Mesendoderm (in vitro differentiated cells): Measurements from ENCODE around the gene INO80E.

Source experiments
- DNase-seq: peaks from one replicate; pipeline ENCODE4 v3.0.0; 2013
- H2AK5ac ChIP-seq: 2 replicates; pipeline ENCODE4 v1.6.1; 2013; ENCODE audit warnings: low read length, inconsistent platforms
- H2BK120ac ChIP-seq: 2 replicates; pipeline ENCODE4 v1.6.1; 2013; ENCODE audit warnings: low read depth, mild to moderate bottlenecking, low read length, moderate library complexity, mixed read lengths
- H2BK15ac ChIP-seq: replicated peaks from 2 replicates; pipeline ENCODE4 v1.6.1; 2013; ENCODE audit warnings: low read depth, mild to moderate bottlenecking, moderate library complexity
- H2BK5ac ChIP-seq: 2 replicates; pipeline ENCODE4 v1.6.1; 2013; ENCODE audit warnings: low read length, inconsistent platforms
- H3K18ac ChIP-seq: 2 replicates; pipeline ENCODE4 v1.6.1; 2013; ENCODE audit warnings: mild to moderate bottlenecking, low read length, mixed read lengths
- H3K23ac ChIP-seq: one replicate; pipeline ENCODE4 v1.6.1; 2013; ENCODE audit warnings: low read length
- H3K27ac ChIP-seq: 2 replicates; pipeline ENCODE4 v1.5.1; 2013; ENCODE audit warnings: low read depth, mild to moderate bottlenecking, inconsistent platforms, low read length, moderate library complexity
- H3K27me3 ChIP-seq: 2 replicates; pipeline ENCODE4 v1.6.1; 2013; ENCODE audit warnings: low read length, control low read depth, mild to moderate bottlenecking, inconsistent platforms; ENCODE audit not compliant: insufficient read depth, poor library complexity
- H3K36me3 ChIP-seq: 2 replicates; pipeline ENCODE4 v1.6.1; 2013; ENCODE audit warnings: low read length, inconsistent platforms; ENCODE audit not compliant: control insufficient read depth, insufficient read depth
- H3K4ac ChIP-seq: one replicate; pipeline ENCODE4 v1.6.1; 2013; ENCODE audit warnings: low read depth, mild to moderate bottlenecking, low read length, moderate library complexity
- H3K4me1 ChIP-seq: 2 replicates; pipeline ENCODE4 v1.6.1; 2013; ENCODE audit warnings: low read depth, low read length, inconsistent platforms; ENCODE audit not compliant: control insufficient read depth
- H3K4me2 ChIP-seq: 2 replicates; pipeline ENCODE4 v1.6.1; 2013; ENCODE audit warnings: low read length
- H3K4me3 ChIP-seq: 2 replicates; pipeline ENCODE4 v1.5.1; 2013; ENCODE audit warnings: mild to moderate bottlenecking, low read length
- H3K56ac ChIP-seq: one replicate; pipeline ENCODE4 v1.6.1; 2013; ENCODE audit warnings: low read length
- H3K79me1 ChIP-seq: 2 replicates; pipeline ENCODE4 v1.6.1; 2013; ENCODE audit warnings: low read length, inconsistent platforms
- H3K79me2 ChIP-seq: 2 replicates; pipeline ENCODE4 v1.6.1; 2013; ENCODE audit warnings: mild to moderate bottlenecking, low read length; ENCODE audit not compliant: control insufficient read depth, insufficient read depth
- H3K9ac ChIP-seq: 2 replicates; pipeline ENCODE4 v1.6.1; 2013; ENCODE audit warnings: low read length, inconsistent platforms
- H4K5ac ChIP-seq: one replicate; pipeline ENCODE4 v1.6.1; 2013; ENCODE audit warnings: low read length
- H4K8ac ChIP-seq: one replicate; pipeline ENCODE4 v1.6.1; 2013; ENCODE audit warnings: low read depth, mild to moderate bottlenecking, control low read depth, low read length, moderate library complexity
- WGBS: extraction: QIAGEN DNeasy Blood & Tissue Kit; methylation state at CpG from one replicate; pipeline ENCODE4 v1.1.7; 2013; ENCODE audit warnings: low lambda C conversion rate, missing lambda C conversion rate; ENCODE audit not compliant: insufficient coverage; ENCODE audit errors: extremely low coverage; 5-methylcytosine and 5-hydroxymethylcytosine counted together

Gene INO80E

DNA sequence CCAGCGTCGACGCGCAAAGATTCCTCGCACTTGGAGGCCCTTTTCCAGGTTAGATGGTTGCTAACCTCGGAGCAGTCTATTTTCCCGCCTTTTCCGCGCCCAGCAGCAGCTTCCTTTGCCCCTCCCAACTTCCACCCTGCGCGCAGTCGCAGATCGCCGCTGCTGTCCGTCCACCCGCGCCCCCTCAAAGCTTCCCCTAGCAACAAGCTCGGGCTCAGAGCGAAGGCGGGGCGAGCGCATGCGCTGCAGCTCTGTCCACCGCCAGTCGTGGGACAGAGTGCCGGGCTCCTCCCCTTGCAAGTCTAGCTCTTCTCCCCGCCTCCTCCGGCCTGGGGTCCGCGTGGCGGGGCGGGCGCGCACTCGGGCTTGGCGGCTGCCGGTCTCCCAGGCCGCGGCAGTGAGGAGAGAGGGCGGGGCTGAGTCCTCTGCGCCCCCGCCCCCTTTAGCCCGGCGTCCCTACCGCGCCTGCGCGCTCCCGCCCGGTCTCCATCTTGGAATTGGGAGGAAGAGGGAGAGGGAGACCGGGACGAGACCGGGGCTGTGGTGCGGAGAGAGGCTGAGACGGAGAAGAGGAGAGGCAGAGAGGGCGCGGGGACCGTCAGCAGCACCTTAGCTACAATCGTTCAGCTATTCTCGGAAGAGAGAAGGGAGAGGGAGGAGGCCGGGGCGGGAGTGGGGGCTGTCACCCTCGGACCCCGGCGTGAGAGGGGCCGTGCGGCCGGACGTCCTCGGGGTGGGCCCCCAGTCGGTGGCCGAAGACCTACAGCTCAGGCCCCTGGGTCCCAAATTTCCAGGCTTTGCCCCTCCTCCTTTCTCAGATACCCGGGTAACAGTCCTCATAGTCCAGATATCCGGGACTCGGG is 22.4 kb upstream of the INO80E start, which contains the start of gene TAOK2:
TAOK2 (plus strand) TSS at position 485 of the 863 bp plus-strand sequence. CDS start 3,905 bp downstream, outside the sequence.
- peak within 1 kb of the TSS; percentile 97 for H3K56ac ChIP-seq
- no peaks in the 10 kb centered on the region for H3K27me3 ChIP-seq
- no peak within 1 kb of the TSS for H4K8ac ChIP-seq
- H3K9ac ChIP-seq = peak within 1 kb of the TSS; percentile 90
- peak within 1 kb of the TSS; percentile 56 for H3K23ac ChIP-seq
- peaks cover 28% of the 10 kb centered on the region for H3K79me2 ChIP-seq
- H3K36me3 ChIP-seq = no peaks in the 10 kb centered on the region
- peak within 1 kb of the TSS; percentile 21 for H3K4me2 ChIP-seq
- H2BK120ac ChIP-seq = no peak within 1 kb of the TSS
- peak within 1 kb of the TSS; percentile 35 for H3K18ac ChIP-seq
- H3K79me1 ChIP-seq = peaks cover 26% of the 10 kb centered on the region
- peak within 1 kb of the TSS; percentile 62 for H3K4ac ChIP-seq
- peaks cover 12% of the 10 kb centered on the region for H3K4me1 ChIP-seq
- H3K4me3 ChIP-seq = peak within 1 kb of the TSS; percentile 88
- no peak within 1 kb of the TSS for H2AK5ac ChIP-seq
- H3K27ac ChIP-seq = peak within 1 kb of the TSS; percentile 78
- peak; percentile 100 for DNase-seq
- WGBS = no CpG with 5 or more reads among the region's 75 CpGs
- H2BK15ac ChIP-seq = no peak within 1 kb of the TSS
- H2BK5ac ChIP-seq = no peak within 1 kb of the TSS
- no peak within 1 kb of the TSS for H4K5ac ChIP-seq

DNA sequence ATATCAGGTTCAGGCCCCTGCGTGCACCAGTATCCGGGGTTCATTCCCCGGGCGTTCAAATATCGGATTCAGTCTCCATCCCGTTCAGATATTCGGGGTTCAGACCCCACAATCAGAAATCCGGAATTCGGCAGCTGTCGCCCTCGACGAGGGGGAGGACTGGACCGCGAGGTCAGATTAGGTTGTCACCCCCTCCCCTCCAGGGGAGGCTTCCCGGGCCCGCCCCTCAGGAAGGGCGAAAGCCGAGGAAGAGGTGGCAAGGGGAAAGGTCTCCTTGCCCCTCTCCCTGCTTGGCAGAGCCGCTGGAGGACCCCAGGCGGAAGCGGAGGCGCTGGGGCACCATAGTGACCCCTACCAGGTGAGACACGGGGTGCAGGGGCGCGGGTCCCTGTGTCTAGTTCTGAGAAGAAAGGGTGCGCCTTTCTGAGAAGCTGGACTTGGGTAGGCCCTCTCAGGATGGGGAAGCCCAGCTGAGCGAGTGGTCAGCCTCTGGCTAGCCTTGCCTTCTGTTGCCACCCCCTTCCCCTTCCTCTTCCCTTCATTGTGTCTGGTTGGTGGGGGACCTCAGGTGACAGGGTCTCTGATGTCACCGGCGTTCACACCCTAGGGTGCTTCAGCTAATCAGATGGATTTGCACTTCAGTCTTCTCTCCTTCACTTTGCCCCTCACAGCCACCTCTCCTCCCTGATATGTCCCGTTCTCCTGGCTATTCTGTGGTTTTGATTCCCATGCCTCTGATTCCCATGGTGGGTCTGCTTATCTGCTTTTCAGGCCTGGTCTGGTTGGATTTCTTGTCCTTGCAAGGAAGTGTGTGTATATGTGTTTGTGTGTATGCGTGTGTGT is 21.5 kb upstream of the INO80E start:
- H3K27ac ChIP-seq = peak overlapping the region; percentile 78

DNA sequence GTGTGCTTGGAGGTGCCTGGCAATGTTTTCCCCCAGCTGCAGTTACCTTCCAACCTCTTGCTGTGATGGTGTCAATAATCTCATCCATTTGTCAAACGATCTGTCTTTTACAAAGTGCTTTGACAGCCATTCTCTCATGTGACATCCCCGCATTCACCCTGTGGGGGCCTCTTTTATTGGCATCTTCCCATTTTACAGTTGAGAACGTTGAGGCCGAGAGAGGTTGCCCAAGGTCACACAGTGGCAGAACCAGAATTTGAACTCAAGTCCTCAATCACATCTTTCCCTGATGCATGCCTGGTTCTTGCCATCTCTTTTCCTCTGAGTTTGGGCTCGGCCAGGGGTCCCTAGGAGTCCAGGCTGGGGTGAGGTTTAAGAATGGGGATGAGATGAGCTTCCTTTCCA is 20.9 kb upstream of the INO80E start:
- Histone ChIP-seq H2AK5ac (no peak overlapping the region), H3K79me2 (peaks cover 28% of the 10 kb centered on the region), H3K23ac (no peak overlapping the region), H3K4me3 (peak overlapping the region; percentile 88), H3K18ac (no peak overlapping the region), H4K8ac (no peak overlapping the region), H4K5ac (no peak overlapping the region), H3K27me3 (no peaks in the 10 kb centered on the region), H3K4me1 (peaks cover 12% of the 10 kb centered on the region), H2BK120ac (no peak overlapping the region), H3K27ac (no peak overlapping the region), H3K79me1 (peaks cover 27% of the 10 kb centered on the region), H3K36me3 (peaks cover 4% of the 10 kb centered on the region), H3K56ac (peak overlapping the region; percentile 97), H2BK15ac (no peak overlapping the region), H2BK5ac (no peak overlapping the region), H3K4me2 (peak overlapping the region; percentile 21), H3K4ac (no peak overlapping the region), H3K9ac (peak overlapping the region; percentile 90)
- no CpG with 5 or more reads among the region's 5 CpGs for WGBS
- DNase-seq = no peak

More for the DNA sequence above, 21.5 kb upstream of the INO80E start:
- WGBS = no CpG with 5 or more reads among the region's 31 CpGs
- peak overlapping the region; percentile 35 for H3K18ac ChIP-seq
- no peak for DNase-seq
- no peak overlapping the region for H2AK5ac ChIP-seq
- H3K27me3 ChIP-seq = no peaks in the 10 kb centered on the region
- H3K23ac ChIP-seq = no peak overlapping the region
- H3K36me3 ChIP-seq = peaks cover 2% of the 10 kb centered on the region
- H3K4me1 ChIP-seq = peaks cover 12% of the 10 kb centered on the region
- H2BK15ac ChIP-seq = no peak overlapping the region
- peak overlapping the region; percentile 97 for H3K56ac ChIP-seq
- peak overlapping the region; percentile 88 for H3K4me3 ChIP-seq
- peak overlapping the region; percentile 21 for H3K4me2 ChIP-seq
- no peak overlapping the region for H4K5ac ChIP-seq
- H3K4ac ChIP-seq = peak overlapping the region; percentile 62
- H3K79me1 ChIP-seq = peaks cover 27% of the 10 kb centered on the region
- peak overlapping the region; percentile 90 for H3K9ac ChIP-seq
- no peak overlapping the region for H2BK120ac ChIP-seq
- H2BK5ac ChIP-seq = no peak overlapping the region
- H3K79me2 ChIP-seq = peaks cover 28% of the 10 kb centered on the region
- H4K8ac ChIP-seq = no peak overlapping the region

DNA sequence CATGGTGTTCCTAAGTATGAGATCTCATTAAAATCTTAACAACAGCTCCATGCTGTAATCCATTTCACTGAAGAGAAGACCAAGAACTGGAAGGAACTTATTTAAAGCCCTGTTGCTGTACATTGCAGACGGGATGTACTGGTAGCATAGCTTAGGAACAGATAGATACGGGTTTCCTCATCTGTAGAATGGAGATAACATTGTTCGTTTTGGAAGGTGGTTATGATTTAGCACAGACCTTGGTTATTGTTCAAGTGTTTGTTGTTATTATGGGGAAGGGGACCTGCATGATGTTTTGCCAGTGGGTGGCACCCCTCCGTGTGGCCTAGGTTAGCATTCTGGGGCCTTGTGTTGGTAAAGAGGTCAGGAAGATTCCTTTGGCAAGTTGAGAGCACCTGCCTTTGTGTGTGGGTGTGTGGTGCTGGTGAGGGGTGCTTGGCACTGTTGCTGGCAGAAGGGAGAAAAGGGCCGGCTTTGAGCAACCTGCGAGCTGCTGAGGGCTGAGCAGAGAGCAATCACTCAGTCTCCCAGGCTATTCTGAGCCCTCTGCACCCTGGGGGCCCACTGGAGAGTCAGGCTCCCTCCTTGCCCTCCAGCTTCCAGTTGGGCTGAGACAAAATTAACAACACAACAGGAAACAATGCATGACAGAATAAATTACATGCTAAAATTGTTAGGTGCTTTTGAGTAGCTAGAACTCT is 20.1 kb upstream of the INO80E start:
- H3K27ac ChIP-seq = no peak overlapping the region
- DNase-seq = no peak

DNA sequence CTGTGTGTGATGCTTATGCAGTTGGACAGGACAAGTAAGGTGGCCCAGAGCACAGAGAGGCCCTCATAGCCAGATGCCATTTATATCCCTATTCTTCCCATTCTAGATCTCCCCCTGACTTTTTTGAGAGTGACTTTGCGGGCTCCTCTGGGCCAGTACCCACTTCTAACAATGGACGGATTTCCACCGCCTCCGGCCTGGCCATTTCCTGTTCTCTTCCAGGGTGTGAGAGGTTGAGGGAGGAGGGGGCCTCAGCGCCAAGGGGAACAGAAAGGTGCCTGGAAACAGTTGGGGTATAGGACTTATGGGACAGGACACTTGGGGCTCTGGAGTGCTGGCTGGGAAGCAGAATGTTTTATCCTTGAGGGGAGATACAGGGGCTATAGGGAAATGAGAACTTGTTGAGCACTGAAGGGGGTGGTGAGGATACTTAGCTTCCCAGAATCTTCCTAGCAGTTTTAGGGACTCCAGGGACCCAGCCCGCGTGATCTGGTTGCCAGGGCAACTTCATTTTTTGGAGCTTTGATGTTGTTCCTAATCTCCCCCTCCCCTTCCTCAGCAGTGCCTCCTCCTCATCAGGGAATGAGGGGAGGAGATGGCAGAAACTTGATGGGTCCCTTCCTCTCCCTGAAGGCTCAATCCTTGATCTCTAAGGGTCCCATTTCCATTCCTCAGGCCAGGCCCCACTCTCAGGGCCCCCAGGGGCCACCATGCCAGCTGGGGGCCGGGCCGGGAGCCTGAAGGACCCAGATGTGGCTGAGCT is 18.8 kb upstream of the INO80E start:
- Histone ChIP-seq H3K4me3 (no peak overlapping the region), H3K79me2 (peaks cover 28% of the 10 kb centered on the region), H2BK15ac (no peak overlapping the region), H3K23ac (no peak overlapping the region), H3K4me2 (no peak overlapping the region), H3K9ac (no peak overlapping the region), H3K56ac (no peak overlapping the region), H3K18ac (no peak overlapping the region), H2AK5ac (no peak overlapping the region), H3K4ac (no peak overlapping the region), H3K36me3 (peaks cover 4% of the 10 kb centered on the region), H3K27ac (no peak overlapping the region), H2BK5ac (no peak overlapping the region), H3K27me3 (no peaks in the 10 kb centered on the region), H3K4me1 (peaks cover 12% of the 10 kb centered on the region), H2BK120ac (no peak overlapping the region), H4K8ac (no peak overlapping the region), H4K5ac (no peak overlapping the region), H3K79me1 (peaks cover 27% of the 10 kb centered on the region)
- no CpG with 5 or more reads among the region's 9 CpGs for WGBS
- DNase-seq = no peak

More for the DNA sequence above, 20.1 kb upstream of the INO80E start:
- Histone ChIP-seq H3K36me3 (peaks cover 4% of the 10 kb centered on the region), H3K18ac (no peak overlapping the region), H4K5ac (no peak overlapping the region), H3K4me3 (no peak overlapping the region), H2AK5ac (no peak overlapping the region), H3K4me1 (peaks cover 12% of the 10 kb centered on the region), H3K27me3 (no peaks in the 10 kb centered on the region), H3K56ac (peak overlapping the region; percentile 51), H3K79me1 (peaks cover 27% of the 10 kb centered on the region), H3K23ac (no peak overlapping the region), H3K79me2 (peaks cover 28% of the 10 kb centered on the region), H3K9ac (peak overlapping the region; percentile 57), H4K8ac (no peak overlapping the region), H2BK5ac (no peak overlapping the region), H2BK15ac (no peak overlapping the region), H3K4me2 (peak overlapping the region; percentile 36), H2BK120ac (no peak overlapping the region), H3K4ac (no peak overlapping the region)
- WGBS = no CpG with 5 or more reads among the region's 6 CpGs
